Posterior vena cava (tissue), 2 donors: ENCODE measurements around the gene LYSMD2. TPM values are rescaled to one million over a fixed set of nuclear protein-coding genes. Genes with fewer than 3 reads are reported as not detected.
A peak's percentile ranks its signal among the peaks of the same experiment; 100 is the strongest.
"Not testable (repeated sequence)": the region's sequence is repeated elsewhere in the genome, so short reads cannot be mapped to it uniquely, and the experiment has no call there.

Source experiments
- DNase-seq: peaks from one replicate; pipeline ENCODE4 v3.0.0-alpha.2; 2020; ENCODE audit warnings: low spot score
- intact Hi-C, 2 donors: fragments of 100-400 bp; cut with DNase I; formaldehyde crosslinking; loops; one replicate each; pipeline versions ENCODE4 v1.14.1 to v1.14.2; 2022 to 2023
- long read RNA-seq, 2 donors: library from polyadenylated mRNA; unstranded; transcript quantifications; one replicate each; pipeline ENCODE4 v2.0.0, GENCODE V29; 2020 to 2021
- total RNA-seq, 2 donors: library from RNA; stranded (reverse); fragmentation: NEBNext Ultra II Directional; extraction: Animal tissue kit (Norgen Biotek cat#: 25700); gene quantifications; one replicate each; pipeline ENCODE4 v1.2.1, GENCODE V29; 2021
- donor health status: DM: yes; HTN: yes; CAD: no.
- donor health status: DM: yes; HTN: yes; CAD: no.

LYSMD2 gene, protein sequence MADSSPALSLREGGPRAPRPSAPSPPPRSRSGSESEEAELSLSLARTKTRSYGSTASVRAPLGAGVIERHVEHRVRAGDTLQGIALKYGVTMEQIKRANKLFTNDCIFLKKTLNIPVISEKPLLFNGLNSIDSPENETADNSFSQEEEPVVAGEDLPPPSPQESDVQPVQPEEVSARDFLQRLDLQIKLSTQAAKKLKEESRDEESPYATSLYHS
- 10 to 100 TPM in 1 of 2 donors, 1 to 10 TPM in 1; 8.7 to 10.5 TPM for total RNA-seq
- long read RNA-seq, donor 1, transcript LYSMD2-201 (3 exons, 1,759 nt), result major isoform, 6 of 7 reads
- long read RNA-seq, donor 1, partial matches to known transcripts, result 0 of 7 reads
- long read RNA-seq, donor 1, other reads (novel, unspliced or antisense), result 1 of 7 reads
- long read RNA-seq, donor 2, transcript LYSMD2-201 (3 exons, 1,759 nt), result major isoform, 12 of 14 reads
- long read RNA-seq, donor 2, partial matches to known transcripts, result 1 of 14 reads
- long read RNA-seq, donor 2, other reads (novel, unspliced or antisense), result 1 of 14 reads

DNA sequence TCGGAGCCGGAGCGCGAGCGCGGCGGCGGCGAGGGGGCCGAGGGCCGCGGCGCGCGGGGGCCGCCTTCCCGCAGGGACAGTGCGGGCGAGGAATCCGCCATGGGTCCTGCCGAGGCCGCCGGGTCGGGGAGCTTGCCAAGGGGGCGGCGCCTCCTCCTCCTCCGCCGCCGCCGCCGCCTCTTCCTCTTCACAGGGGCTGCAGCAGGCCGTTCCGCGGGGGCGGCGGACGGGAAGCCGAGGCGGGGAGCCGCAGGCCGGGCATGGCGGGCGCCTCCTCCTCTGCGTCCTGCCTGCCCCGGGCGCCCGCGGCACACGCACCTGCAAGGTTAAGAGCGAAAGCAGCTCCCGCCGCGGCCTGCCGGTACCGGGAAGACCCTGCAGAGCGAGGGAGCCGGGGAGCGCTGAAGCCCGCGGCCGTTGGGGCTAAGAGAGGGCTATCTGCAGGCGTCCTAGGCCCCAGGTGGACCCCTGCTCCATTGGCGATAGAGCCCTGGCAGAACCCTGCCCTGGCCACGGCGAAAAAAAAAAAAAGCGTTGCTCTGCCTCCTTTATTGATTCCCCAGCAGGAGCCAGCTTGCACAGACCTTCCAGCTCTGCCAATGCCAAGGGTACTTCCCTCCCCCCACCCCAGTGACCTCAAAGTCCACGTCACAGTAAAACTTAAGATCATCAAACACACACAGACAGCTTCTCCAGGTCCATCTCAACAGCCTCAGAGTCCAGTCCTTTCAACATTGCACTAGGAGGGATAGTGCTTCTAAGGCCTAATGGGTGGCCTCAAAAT is at the start of gene LYSMD2:
LYSMD2 (minus strand) TSS at position 134 of the 784 bp plus-strand sequence; CDS start at position 101, 33 bp downstream.
- intact Hi-C loops, result no loop called here
- DNase-seq, result peak; percentile 94

DNA sequence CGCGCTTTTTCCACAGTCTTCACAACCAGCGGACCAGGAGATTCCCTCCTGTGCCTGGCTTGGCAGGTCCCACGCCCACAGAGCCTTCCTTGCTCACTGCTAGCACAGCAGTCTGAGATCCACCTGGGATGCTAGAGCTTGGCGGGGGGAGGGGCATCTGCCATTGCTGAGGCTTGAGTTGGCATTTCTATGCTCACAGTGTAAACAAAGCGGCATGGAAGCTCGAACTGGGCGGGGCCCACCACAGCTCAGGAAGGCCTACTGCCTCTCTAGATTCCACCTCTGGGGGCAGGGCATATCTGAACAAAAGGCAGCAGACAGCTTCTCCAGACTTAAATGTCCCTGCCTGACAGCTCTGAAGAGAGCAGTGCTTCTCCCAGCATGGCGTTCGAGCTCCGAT is 49.7 kb upstream of the LYSMD2 start:
- intact Hi-C loops, DNase-seq: not testable (repeated sequence)

DNA sequence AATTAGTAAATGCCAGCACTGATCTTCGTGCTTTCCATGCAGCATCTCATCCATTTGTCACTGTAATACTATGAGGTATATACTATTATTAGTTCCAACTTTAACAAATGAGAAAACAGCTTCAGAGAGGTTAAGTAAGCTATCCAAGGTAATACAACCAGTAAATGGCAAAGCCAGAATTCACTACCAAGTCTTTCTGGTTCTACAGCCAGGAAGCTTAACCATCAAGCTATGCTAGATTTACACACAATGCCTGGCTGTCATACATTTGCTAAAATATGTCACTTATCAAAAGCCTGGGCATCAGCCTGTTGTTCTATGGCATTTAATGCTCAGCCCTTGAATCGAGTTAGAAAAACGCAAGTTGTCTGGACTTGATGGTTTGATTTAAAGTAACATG is 46.5 kb upstream of the LYSMD2 start:
- intact Hi-C loops, result loop anchor here (2.0 to 5.0 kb wide), 2 partner anchors 59 to 132 kb away; no protein-coding TSS in a partner anchor
- no peak for DNase-seq

DNA sequence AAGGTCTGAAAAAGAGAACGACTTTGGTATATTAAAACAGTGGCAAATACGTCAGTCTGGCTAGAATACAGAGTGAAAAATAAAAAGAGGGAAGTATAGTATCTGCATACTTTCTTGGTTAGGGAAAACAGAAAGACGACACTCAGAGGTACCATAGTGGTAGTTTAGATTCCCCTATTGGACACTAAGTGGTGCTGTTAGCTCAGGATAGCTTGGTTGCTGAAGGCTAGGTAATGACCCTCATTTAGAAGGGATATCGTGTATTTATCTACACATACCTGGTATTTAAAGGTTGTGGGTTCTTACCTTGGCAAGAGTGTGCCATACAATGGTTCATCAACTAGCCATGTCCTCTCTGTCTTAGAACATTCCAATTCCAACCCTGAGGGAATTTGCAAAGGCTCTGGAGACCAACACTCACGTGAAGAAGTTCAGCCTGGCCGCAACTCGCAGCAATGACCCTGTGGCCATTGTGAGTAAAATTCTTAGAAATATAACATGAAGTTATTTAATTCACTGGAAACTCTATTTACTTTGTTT is 45.0 kb upstream of the LYSMD2 start:
- DNase-seq, result no peak
- intact Hi-C loops, result loop anchor here (2.0 to 5.0 kb wide), 2 partner anchors 60 to 130 kb away; no protein-coding TSS in a partner anchor

DNA sequence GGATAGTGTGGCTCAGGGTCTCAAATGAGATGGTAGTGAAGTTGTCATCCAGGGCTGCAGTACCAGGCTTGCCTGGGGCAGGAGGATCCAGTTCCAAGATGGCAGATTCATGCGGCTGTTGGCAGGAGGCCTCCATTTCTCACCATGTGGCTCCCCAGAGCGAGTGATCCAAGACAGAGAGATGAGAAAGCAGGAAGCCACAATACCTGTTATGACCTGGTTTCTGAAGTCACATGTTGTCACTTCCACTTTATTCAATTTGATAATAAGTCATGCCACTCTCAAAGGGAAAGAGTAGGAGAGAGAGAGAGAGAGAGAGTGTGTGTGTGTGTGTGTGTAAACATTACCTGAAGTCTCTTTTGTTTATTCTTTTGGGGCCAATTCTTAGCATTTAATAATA is 44.1 kb upstream of the LYSMD2 start:
- intact Hi-C loops, result loop anchor here in 1 of 2 donors (5.0 kb wide), 1 partner anchor 129 kb away; no protein-coding TSS in a partner anchor
- no peak for DNase-seq

DNA sequence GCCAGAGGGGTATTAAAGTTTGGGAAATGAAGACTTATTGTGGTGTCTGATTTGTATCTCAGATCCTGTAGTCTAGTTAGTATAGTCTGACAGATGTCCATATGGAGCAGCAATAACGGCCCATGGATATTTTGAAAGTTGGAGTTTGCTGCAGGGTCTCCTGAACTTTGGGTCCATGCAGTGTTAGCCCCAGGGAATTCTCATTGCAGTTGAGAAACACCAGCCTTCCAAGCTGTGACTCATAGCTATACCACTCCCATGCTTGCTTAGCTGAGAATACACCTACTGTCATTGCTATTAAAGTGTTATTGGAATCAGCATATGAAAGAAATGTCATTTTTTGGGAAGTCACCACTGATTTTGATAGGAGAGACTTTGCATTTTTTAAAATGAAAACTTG is 43.2 kb upstream of the LYSMD2 start:
- intact Hi-C loops, result loop anchor here in 1 of 2 donors (5.0 kb wide), 1 partner anchor 128 kb away; no protein-coding TSS in a partner anchor
- no peak for DNase-seq

DNA sequence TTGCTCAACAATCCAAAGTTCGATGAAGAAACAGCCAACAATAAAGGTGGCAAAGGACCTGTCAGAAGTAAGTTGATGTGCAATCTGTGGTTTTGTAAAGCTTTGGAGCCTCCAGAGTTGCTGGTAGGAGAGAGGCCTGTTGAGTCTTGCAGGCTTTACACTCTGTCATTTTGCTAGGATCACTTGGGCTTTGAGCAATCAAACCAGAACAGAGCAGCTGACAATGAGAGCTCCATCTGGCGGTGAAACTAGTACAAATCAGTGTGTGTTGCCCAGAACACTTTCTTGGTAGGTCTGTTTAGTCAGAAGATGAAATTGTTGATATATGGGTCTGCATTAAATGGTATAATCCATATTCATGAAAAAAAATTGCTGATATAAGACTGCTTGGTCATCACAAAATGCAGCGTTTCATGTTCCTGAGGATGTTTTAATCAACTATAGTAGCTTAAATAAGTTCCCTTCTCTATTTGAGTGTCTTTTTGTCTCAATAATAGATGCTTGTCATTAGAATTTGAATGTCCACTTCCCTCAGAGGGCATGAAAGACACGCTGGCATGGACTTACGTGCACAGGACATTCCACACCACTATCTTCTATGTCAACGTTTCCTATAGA is 39.6 kb upstream of the LYSMD2 start:
- DNase-seq, result no peak
- intact Hi-C loops, result no loop called here

DNA sequence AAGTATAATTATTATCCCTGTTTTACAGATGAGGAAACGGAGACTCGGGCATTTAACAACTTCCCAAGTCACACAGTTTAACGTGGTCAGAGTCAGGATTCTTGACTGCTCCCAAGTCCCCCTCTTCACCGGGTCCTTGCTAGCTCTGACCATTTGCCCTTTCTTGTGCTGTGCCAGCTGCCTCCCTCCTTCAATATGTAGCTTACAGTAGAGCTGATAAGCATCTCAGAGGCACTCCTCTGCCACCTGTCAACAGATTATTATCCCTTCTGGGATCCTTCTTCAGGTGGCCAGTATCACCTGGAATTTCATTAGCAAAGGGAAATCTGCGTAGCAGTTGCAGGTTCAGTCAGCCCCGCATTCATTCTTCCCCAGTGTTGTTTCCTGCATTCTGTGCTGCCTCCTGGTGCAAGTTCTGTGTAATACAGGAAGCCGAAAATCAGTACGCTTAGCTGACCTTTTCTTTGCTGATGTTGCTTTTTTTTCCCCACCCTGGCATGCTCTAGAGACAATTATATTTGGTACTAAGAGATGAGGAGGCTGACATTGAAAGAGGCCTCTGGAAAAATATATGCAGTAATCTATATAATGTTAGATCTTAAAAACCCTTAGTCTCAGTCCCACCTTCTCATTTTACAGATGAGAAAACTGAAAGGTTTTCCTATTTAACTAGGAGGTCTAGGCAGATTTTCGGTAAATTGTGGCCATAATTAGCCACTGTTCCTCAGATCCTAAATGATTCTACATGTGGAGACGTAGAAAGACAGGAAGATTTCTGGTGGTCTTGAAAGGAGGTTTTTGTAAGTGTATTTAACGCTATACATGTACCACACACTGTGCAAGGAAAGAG is 38.7 kb upstream of the LYSMD2 start:
- no peak for DNase-seq
- intact Hi-C loops, result no loop called here

DNA sequence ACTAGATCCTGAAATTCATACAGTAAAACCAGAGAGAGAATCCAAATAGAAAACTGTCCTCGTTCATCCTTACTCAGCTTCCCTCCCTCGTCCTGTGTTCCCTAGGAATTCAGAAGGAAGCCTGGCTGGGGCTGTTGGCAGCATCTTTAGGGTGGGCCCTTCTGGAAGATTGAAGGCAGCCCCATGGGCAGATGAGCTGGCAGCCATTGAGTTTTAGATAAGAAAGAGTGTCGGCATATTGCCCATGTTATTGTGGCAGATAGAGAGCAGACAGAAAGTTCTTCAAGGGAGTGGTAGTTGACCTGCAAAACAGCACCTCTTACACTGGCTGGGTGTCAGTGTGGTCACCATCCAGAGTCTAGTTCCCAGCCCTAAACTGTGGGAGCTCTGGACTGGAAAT is 37.5 kb upstream of the LYSMD2 start:
- intact Hi-C loops, result loop anchor here in 1 of 2 donors (5.0 kb wide), 1 partner anchor 123 kb away; no protein-coding TSS in a partner anchor

DNA sequence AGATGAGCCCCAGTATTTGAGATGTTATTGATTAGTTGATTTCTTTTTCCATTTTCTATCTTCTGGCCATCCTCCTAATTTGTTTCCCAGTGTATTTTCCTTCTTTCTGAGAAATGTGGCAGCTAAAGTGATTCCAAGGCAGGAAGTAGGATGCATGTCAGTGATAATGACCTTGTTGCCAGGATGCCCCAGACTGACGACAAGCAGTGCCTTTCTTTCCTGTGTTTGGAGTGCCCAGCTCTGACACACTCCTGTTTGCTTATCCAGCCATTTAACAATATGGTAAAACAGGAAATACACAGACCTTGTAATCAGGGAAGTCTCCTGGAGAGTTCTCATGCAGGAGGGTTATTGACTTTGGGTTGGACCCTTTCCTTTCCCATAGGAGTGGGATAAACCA is 34.3 kb upstream of the LYSMD2 start:
- intact Hi-C loops, result loop anchor here in 1 of 2 donors (5.0 kb wide), 1 partner anchor 119 kb away; no protein-coding TSS in a partner anchor
- DNase-seq, result no peak

More for the DNA sequence above, 37.5 kb upstream of the LYSMD2 start:
- DNase-seq, result no peak

DNA sequence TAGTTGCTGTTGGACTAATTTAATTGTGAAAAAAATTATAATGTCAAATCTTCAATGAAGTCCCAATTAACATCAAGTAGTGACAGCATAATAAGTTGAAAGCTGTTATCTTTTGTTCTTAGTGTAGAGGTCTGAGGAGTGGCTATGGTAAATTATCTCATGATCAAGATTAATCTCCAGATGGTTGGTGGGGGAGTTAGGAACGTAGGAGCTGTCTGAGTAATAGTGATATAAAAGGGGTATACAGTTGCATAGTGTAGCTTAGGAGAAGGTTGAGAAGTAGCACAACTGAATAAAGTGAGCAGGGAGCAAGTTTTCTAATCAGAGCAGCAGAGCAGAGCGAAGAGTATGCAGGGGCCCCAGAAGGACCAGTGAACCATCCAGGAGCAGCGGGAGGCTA is 33.4 kb upstream of the LYSMD2 start:
- intact Hi-C loops, result loop anchor here in 1 of 2 donors (5.0 kb wide), 1 partner anchor 119 kb away; no protein-coding TSS in a partner anchor
- no peak for DNase-seq

DNA sequence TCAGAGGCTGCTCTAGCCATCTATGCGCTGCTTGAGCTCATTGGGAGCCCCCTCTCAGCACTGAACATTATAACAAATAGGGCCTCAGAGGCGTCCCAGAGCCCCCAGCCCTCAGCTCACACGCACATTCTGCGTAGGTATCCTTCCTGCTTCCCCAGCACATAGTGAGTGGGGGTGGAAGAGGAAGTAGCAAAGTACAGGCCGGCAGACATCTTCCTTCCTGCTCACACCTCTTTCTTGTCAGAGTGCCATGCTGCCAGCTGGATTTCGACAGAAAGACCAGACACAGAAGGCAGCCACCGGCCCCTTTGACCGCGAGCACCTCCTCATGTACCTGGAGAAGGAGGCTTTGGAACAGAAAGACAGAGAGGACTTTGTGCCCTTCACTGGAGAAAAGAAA is 30.6 kb upstream of the LYSMD2 start:
- no peak for DNase-seq
- intact Hi-C loops, result no loop called here

DNA sequence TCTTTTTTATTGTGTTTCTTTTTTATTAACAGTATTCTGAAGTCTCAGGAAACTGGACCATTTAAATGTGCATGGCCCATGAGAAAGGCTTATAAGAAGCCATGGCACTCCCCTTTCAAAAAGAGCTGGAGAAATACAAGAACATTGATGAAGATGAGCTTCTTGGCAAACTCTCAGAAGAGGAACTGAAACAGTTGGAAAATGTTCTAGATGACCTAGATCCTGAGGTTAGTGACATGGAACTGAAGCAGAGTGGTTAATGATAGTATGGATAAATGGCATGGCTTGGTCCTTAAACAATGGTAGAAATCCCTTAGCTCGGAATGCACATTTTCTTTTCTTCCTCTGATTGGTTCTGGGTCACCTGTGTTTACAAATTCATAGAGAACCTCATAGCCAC is 28.9 kb upstream of the LYSMD2 start:
- no peak for DNase-seq
- intact Hi-C loops, result no loop called here

DNA sequence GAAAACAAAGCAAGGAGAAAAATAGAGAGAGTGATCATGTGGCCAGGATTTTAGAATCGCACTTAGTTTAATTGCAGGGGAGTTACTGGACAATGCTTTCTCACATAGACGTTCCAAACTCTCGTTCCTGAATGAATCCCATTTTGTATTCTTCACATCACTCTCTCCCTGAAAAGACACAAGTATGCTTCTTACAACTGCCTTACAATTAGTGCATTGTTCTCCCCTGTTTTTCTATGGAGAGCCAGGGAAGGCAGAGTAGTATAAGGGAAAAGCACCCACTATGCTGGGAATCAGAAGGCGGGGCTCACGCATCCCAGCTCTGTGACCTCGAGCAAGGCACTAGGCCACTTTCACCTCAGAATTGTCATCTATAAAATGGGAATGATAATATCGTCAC is 28.3 kb upstream of the LYSMD2 start:
- DNase-seq, result no peak
- intact Hi-C loops, result no loop called here

DNA sequence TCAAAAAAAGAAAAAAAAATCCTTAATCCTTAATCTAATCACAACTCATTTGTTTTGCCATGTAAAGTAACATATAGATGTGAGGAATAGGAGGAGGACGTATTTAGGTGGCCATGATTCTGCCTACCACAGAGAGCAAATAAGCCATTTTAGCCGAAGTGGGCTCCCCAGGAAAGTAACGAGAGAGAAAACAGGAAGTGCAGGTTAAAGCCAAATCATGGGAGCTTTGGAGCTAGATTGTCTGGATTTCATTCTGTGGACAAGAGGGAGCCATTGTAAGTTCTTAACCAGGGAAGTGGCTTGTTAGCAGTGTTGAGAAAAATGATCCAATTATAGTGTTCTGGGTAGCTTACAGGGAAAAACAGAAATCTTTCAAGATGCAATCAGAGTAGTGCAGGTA is 23.4 kb upstream of the LYSMD2 start:
- no peak for DNase-seq

DNA sequence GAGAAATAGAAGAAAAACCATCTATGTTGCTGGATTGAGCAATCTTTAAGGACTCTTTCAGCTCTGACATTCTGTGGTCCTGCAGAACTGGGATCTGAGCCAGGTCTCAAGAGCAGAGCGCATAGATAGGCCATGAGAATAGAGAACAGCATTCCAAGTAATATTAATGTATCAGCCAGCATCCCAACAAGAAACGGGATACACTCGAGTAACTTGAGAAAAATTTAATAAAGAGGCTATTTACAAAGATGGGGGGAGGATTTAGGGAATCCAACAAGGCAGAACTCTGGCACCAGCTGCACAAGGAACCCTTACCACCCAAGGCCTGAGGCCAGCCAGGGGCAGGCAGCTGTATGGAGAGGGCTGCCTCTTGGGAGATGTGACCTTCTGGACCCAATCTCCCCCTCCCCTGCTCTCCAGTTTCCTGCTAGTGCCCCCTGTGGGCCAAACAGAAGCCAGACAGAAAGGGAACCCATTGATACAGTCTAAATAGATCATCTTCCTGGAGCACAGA is 22.2 kb upstream of the LYSMD2 start:
- DNase-seq, result no peak
- intact Hi-C loops, result no loop called here

More for the DNA sequence above, 23.4 kb upstream of the LYSMD2 start:
- intact Hi-C loops, result no loop called here

DNA sequence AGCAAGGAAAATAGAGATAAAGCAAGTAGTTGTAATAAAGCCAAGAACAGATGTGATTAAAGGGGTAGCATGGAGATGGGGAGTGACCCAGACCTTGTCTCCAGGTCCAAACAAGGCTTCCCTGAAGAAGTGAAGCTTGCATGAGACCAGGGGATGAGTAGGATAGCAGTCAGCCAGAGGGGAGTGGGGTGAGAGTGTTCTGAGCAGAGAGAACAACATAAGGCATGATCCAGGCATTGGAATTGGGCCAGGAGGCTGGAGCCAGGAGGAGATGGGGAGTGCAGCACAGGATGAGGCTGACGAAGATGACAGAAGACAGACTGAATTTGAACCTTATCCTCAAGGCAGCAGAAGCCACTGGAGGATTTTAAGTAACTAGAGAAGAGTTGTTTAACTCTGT is 21.2 kb upstream of the LYSMD2 start:
- intact Hi-C loops, result no loop called here
- DNase-seq, result peak; percentile 81

DNA sequence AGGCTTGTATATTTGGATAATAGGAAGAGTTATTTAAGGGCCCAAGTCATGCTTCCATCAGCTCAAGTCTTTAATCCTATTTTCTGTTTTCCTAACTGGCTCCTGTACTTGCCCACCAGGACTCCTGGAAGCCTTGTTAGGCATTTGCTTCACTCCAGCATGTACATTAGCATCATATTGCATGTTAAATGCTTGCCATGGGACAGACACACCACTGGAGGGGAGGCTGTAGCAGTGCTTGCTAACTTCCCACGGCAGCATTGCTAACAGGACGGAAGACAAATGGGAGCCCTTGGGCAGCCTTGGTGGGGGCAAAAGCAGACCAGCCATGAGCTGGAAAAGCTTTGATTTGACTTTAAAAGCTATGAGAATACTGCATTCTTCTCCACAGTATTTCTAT is 20.0 kb upstream of the LYSMD2 start:
- intact Hi-C loops, result no loop called here
- DNase-seq, result no peak
